ENCODE data around the gene ZMYND15.

- TF ChIP-seq EP300 (IDR thresholded peaks at IDR 0.05; ENCODE audit: low read depth in 2 of 2, low read length in 2 of 2) (no peak), EP300 (CRISPR knock-in tag; IDR thresholded peaks at IDR 0.05; ENCODE audit: borderline replicate concordance) (no peak), ZNF530 (CRISPR knock-in tag; IDR thresholded peaks at IDR 0.05; ENCODE audit: low read depth) (no peak), ZC3H4 (CRISPR knock-in tag; IDR thresholded peaks at IDR 0.05; ENCODE audit: borderline replicate concordance) (no peak), NFATC3 (CRISPR knock-in tag; IDR thresholded peaks at IDR 0.05) (no peak), ZNF260 (CRISPR knock-in tag; IDR thresholded peaks at IDR 0.05; ENCODE audit: borderline replicate concordance, low read depth) (no peak), KLF6 (CRISPR knock-in tag; IDR thresholded peaks at IDR 0.05) (no peak), ZFP36 (IDR thresholded peaks at IDR 0.05; ENCODE audit: borderline replicate concordance, low read depth, low read length, partially characterized antibody) (no peak), MXI1 (IDR thresholded peaks at IDR 0.05; ENCODE audit: borderline replicate concordance, low read depth, low read length) (no peak), CTCF (CRISPR knock-in tag; IDR thresholded peaks at IDR 0.05) (no peak), HDAC2 (CRISPR knock-in tag; IDR thresholded peaks at IDR 0.05) (no peak), MAX (IDR thresholded peaks at IDR 0.05) (no peak)
These were observed 26.6 kb downstream of the ZMYND15 start for GRCh38 chr17:4766201-4766600.
